K562 (cell line): ENCODE results near the gene SNX1. TPM values are rescaled to one million over a fixed set of nuclear protein-coding genes. Genes with fewer than 3 reads are reported as not detected.
A peak's percentile ranks its signal among the peaks of the same experiment; 100 is the strongest.

Experiments used
- BACH1 ChIP-seq: fragments of 200-800 bp; sonication (Bioruptor generic); IDR thresholded peaks from 2 replicates; pipeline ENCODE4 v1.6.1; 2016; ENCODE audit warnings: missing genetic modification characterization, missing compliant biosample characterization
- HNRNPUL1 ChIP-seq: fragments of 200-400 bp; formaldehyde crosslinking; IDR thresholded peaks from 2 replicates; pipeline ENCODE4 v1.6.1; 2017; ENCODE audit warnings: low read length
- PCBP1 ChIP-seq: fragments of 200-400 bp; formaldehyde crosslinking; IDR thresholded peaks from 2 replicates; pipeline ENCODE4 v1.6.1; 2018; ENCODE audit warnings: mild to moderate bottlenecking, low read depth, low read length; ENCODE audit not compliant: poor library complexity, severe bottlenecking
- RBM39 ChIP-seq: fragments of 200-400 bp; formaldehyde crosslinking; optimal IDR thresholded peaks from 2 replicates; pipeline ENCODE3; 2018; ENCODE audit warnings: low read depth, low read length
- SREBF1 ChIP-seq: fragments of 150-350 bp; IDR thresholded peaks from 2 replicates; pipeline ENCODE4 v1.6.1; 2014; ENCODE audit warnings: antibody characterized with exemption, low read depth, low read length, borderline replicate concordance
- TRIM28 ChIP-seq: fragments of 450-650 bp; IDR thresholded peaks from 2 replicates; pipeline ENCODE4 v1.6.1; 2017
- XRCC3 ChIP-seq: fragments of 450-650 bp; IDR thresholded peaks from 2 replicates; pipeline ENCODE4 v1.6.1; 2017; ENCODE audit warnings: mild to moderate bottlenecking, moderate library complexity
- ZNF280A ChIP-seq: fragments of 450-650 bp; IDR thresholded peaks from 2 replicates; pipeline ENCODE4 v1.6.1; 2018; ENCODE audit warnings: mild to moderate bottlenecking, low read depth; ENCODE audit not compliant: partially characterized antibody
- ZNF639 ChIP-seq, 2 experiments: fragments of 200-800 bp in 1 of 2; sonication (Bioruptor generic) in 1 of 2; sonication (generic) in 1 of 2; formaldehyde crosslinking in 1 of 2; IDR thresholded peaks in 1 of 2; conservative IDR thresholded peaks in 1 of 2; 2 replicates each; pipeline versions ENCODE4 v1.5.0 to v1.6.1; 2016 to 2020; ENCODE audit warnings: missing compliant biosample characterization in 1 of 2, missing genetic modification characterization in 1 of 2, missing genetic modification reagents in 1 of 2
- polyA plus RNA-seq, 8 experiments: library from polyadenylated mRNA; depleted of rRNA in 4 of 8; stranded (reverse) in 5 of 8; unstranded in 3 of 8; fragments of >200 nt; fragmentation: Nextera tagmentation in 2 of 8; fragmentation: Illumina TruSeq in 1 of 8; extraction: Ambion mirVana in 2 of 8; extraction: Trizol in 1 of 8; gene quantifications; 2 replicates each; pipeline versions ENCODE4 v1.2.1 to v1.2.3, GENCODE V29; 2011 to 2014; ENCODE audit warnings: inconsistent platforms in 1 of 8, missing spikeins in 1 of 8
- total RNA-seq, 7 experiments: library from RNA; depleted of rRNA in 6 of 7; stranded (reverse); fragments of >200 nt in 6 of 7; fragmentation: Illumina TruSeq in 2 of 7; extraction: Trizol in 2 of 7; gene quantifications; 2 replicates each; pipeline versions ENCODE4 v1.2.1 to v1.2.3, GENCODE V29; 2011 to 2021; ENCODE audit warnings: low replicate concordance in 1 of 7
- TF ChIP-seq, protein P1 (sequence below): fragments of 200-600 bp; sonication (generic); IDR thresholded peaks from one replicate; pipeline ENCODE4 v1.6.1; 2012; ENCODE audit warnings: mild to moderate bottlenecking, low read depth, low read length, inconsistent platforms
- TF ChIP-seq, protein P2 (sequence below): sonication (generic); formaldehyde crosslinking; IDR thresholded peaks from 2 replicates; pipeline ENCODE4 v1.5.0; 2020; ENCODE audit warnings: missing genetic modification reagents

Gene SNX1
- total and polyA plus RNA-seq, 9 of the 15 experiments (the other 6 are each of a cell fraction or from before 2014, with no cell fraction given) = 11.0 to 105 (median 59.9) TPM

DNA sequence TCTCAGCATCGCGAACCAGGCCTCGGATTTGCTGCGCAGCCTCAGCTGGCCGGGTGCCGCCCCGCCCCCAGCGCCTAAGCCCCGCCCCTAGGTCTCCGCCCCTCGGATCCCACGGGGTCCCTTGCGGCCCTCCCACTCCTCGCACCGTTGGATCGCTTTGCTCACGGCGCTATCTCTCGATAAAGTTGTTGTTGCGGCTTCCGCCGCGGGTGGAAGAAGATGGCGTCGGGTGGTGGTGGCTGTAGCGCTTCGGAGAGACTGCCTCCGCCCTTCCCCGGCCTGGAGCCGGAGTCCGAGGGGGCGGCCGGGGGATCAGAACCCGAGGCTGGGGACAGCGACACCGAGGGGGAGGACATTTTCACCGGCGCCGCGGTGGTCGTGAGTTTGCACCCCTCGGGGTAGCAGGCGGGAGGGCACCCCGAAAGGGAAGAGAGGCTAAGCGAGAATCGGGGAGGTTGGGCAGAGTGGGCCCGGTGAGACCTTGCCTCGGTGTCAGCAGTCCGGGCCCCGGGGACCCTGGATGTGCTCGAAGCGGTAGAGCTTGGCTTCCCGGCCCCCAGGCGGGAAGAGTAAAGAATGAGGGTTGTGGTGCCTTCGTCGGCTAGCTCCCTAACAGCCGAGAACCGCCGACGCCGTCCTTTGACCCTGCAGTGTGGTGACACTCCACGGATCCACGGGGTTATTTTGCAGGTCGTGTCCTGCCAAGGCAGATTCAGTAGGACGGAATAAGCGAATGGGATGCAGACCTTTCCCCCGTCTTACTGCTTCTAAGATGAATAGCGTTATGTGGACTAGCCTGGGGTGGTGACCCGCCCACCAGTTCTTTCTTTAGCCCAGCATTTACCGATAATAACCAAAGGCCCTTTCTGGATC, at the start of gene SNX1 (continued):
- TF ChIP-seq RBM39 (no peak), ZNF639 (CRISPR knock-in tag; conservative IDR thresholded peaks at IDR 0.05 in 1 of 2, IDR thresholded peaks at IDR 0.05 in 1 of 2) (peak in 1 of 2 experiments; percentile 71; a peak in 1 of 4 replicates), BACH1 (tag) (no peak), HNRNPUL1 (no peak), XRCC3 (no peak), PCBP1 (no peak), ZNF280A (no peak), SREBF1 (no peak), TRIM28 (peak; percentile 30; the same call in 1 of the 2 replicates)
- TF ChIP-seq, protein P1, sequence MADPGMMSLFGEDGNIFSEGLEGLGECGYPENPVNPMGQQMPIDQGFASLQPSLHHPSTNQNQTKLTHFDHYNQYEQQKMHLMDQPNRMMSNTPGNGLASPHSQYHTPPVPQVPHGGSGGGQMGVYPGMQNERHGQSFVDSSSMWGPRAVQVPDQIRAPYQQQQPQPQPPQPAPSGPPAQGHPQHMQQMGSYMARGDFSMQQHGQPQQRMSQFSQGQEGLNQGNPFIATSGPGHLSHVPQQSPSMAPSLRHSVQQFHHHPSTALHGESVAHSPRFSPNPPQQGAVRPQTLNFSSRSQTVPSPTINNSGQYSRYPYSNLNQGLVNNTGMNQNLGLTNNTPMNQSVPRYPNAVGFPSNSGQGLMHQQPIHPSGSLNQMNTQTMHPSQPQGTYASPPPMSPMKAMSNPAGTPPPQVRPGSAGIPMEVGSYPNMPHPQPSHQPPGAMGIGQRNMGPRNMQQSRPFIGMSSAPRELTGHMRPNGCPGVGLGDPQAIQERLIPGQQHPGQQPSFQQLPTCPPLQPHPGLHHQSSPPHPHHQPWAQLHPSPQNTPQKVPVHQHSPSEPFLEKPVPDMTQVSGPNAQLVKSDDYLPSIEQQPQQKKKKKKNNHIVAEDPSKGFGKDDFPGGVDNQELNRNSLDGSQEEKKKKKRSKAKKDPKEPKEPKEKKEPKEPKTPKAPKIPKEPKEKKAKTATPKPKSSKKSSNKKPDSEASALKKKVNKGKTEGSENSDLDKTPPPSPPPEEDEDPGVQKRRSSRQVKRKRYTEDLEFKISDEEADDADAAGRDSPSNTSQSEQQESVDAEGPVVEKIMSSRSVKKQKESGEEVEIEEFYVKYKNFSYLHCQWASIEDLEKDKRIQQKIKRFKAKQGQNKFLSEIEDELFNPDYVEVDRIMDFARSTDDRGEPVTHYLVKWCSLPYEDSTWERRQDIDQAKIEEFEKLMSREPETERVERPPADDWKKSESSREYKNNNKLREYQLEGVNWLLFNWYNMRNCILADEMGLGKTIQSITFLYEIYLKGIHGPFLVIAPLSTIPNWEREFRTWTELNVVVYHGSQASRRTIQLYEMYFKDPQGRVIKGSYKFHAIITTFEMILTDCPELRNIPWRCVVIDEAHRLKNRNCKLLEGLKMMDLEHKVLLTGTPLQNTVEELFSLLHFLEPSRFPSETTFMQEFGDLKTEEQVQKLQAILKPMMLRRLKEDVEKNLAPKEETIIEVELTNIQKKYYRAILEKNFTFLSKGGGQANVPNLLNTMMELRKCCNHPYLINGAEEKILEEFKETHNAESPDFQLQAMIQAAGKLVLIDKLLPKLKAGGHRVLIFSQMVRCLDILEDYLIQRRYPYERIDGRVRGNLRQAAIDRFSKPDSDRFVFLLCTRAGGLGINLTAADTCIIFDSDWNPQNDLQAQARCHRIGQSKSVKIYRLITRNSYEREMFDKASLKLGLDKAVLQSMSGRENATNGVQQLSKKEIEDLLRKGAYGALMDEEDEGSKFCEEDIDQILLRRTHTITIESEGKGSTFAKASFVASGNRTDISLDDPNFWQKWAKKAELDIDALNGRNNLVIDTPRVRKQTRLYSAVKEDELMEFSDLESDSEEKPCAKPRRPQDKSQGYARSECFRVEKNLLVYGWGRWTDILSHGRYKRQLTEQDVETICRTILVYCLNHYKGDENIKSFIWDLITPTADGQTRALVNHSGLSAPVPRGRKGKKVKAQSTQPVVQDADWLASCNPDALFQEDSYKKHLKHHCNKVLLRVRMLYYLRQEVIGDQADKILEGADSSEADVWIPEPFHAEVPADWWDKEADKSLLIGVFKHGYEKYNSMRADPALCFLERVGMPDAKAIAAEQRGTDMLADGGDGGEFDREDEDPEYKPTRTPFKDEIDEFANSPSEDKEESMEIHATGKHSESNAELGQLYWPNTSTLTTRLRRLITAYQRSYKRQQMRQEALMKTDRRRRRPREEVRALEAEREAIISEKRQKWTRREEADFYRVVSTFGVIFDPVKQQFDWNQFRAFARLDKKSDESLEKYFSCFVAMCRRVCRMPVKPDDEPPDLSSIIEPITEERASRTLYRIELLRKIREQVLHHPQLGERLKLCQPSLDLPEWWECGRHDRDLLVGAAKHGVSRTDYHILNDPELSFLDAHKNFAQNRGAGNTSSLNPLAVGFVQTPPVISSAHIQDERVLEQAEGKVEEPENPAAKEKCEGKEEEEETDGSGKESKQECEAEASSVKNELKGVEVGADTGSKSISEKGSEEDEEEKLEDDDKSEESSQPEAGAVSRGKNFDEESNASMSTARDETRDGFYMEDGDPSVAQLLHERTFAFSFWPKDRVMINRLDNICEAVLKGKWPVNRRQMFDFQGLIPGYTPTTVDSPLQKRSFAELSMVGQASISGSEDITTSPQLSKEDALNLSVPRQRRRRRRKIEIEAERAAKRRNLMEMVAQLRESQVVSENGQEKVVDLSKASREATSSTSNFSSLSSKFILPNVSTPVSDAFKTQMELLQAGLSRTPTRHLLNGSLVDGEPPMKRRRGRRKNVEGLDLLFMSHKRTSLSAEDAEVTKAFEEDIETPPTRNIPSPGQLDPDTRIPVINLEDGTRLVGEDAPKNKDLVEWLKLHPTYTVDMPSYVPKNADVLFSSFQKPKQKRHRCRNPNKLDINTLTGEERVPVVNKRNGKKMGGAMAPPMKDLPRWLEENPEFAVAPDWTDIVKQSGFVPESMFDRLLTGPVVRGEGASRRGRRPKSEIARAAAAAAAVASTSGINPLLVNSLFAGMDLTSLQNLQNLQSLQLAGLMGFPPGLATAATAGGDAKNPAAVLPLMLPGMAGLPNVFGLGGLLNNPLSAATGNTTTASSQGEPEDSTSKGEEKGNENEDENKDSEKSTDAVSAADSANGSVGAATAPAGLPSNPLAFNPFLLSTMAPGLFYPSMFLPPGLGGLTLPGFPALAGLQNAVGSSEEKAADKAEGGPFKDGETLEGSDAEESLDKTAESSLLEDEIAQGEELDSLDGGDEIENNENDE = no peak
- TF ChIP-seq, protein P2, sequence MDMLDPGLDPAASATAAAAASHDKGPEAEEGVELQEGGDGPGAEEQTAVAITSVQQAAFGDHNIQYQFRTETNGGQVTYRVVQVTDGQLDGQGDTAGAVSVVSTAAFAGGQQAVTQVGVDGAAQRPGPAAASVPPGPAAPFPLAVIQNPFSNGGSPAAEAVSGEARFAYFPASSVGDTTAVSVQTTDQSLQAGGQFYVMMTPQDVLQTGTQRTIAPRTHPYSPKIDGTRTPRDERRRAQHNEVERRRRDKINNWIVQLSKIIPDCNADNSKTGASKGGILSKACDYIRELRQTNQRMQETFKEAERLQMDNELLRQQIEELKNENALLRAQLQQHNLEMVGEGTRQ (CRISPR knock-in tag) = peak; percentile 41
